G401 (cell line): ENCODE results near the gene RNF183. TPM values are rescaled to one million over a fixed set of nuclear protein-coding genes. Genes with fewer than 3 reads are reported as not detected.
A peak's percentile ranks its signal among the peaks of the same experiment; 100 is the strongest.
"Not testable (repeated sequence)": the region's sequence is repeated elsewhere in the genome, so short reads cannot be mapped to it uniquely, and the experiment has no call there.

Source experiments
- DNase-seq: peaks from one replicate; pipeline ENCODE4 v3.0.0-alpha.2; 2015; ENCODE audit warnings: low spot score
- in situ Hi-C: cut with HindIII; loops from 2 replicates; pipeline ENCODE4 v1.10.0; 2016; ENCODE audit warnings: low sequenced_read_pairs, mixed read lengths
- total RNA-seq: library from RNA; depleted of rRNA; stranded (reverse); fragments of >200 nt; shearing (Covaris generic); gene quantifications from 2 replicates; pipeline ENCODE4 v1.2.3, GENCODE V29; 2014

RNF183 gene
- total RNA-seq, 1 experiment from 2014 or later = not detected

DNA sequence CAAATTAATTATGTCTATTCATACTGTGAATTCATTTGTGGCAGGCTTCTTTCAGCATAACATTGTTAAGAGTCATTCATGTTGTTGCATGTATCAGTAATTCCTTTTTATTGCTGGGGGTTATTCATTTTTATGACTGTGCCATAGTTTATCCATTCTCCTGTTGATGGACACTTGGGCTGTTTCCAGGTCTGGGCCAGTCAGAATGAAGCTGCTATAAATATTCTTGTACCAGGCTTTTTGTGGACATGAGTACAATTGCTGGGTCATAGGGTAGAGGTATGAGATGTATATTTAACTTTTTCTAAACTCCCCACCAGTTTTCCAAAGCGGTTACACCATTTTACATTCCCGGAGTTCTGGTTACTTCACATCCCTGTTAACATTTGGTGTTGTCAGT lies 14.1 kb downstream of the RNF183 start:
- in situ Hi-C loops = no loop called here
- DNase-seq = no peak

DNA sequence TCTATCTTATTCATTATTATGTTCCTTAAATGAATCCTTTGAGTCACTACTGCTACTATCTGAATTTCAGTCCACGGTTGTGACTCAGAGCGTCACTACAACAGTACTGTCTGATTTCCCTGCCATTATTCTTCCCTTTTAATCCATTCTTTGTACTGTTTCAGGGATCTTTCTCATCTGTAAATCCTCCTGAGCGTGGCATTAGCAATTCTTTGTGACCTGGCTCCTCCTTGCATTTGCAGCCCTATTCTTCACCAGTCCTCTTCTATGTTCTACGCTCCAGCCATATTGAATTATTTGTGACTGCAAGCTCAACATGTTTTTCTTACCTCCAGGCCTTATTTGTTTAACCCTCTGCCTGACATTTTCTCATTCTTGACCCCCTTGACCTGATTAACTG lies 21.8 kb downstream of the RNF183 start:
- DNase-seq = no peak
- in situ Hi-C loops = no loop called here

DNA sequence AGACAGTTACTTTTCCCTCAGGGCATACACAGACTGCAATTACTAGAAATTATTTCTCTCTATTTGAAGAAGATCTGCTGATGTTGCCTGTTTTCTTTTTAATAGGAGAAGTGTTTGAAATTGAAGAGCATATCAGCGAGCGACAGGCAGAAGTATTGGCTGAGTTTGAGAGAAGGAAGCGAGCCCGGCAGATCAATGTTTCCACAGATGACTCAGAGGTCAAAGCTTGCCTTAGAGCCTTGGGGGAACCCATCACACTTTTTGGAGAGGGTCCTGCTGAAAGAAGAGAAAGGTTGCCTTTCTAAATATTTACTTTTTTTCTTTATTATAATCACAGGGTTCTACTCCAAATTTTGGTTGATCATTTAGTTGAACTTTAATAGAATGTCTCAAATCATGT lies 24.3 kb downstream of the RNF183 start:
- DNase-seq = no peak
- in situ Hi-C loops = no loop called here

DNA sequence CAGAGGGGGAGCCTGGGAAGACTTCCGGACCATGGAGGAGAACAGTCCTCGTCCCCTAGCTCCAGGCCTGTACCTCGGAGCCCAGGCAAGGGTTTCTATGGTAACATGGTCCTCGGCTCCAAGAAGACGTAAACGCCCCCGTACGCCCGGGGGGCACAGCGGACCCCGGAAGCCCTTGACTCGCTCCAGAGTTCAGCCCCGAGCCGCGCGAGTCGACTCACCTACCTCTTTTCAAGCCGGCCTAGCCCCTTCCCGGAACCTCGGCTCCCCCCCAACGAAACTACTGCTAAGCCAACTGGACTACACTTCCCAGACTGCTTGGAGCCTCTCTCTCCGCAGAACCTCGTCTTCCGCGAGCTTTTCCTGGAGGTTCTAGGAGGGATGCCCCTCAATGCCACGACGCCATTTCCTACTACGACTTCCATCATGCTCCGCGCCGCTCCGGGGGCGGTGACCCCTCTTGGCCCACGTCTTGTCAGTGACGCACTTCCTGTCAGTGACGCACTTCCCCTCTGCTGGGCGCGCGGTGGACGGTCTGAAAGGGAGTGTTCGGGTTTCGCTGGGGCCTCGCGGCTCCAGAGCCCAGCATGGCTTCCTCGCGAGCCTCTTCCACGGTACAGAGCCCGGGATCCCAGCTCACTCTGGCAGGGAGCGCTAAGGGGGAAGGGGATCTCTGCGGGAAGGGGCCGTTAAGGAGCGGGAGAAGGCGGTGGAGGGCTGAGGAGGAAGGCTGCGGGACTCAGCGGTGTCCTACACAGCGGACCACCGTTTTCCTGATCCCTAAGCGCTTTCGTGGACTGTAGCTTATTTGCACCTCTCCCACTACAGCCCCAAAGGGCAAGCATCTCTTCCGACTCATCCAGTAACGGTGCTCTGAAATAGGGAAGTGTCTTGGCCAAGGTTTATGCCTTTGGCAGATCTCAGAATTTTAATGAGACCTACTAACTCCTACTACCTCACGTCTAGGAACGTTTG lies 27.7 kb downstream of the RNF183 start, which contains the start of the genes CDC26 and PRPF4:
Gene CDC26, minus strand, starts transcription at position 416 of the 975 bp plus-strand sequence. CDS start 3,065 bp downstream, outside the sequence.
Gene PRPF4, plus strand, starts transcription at position 502 of the 975 bp plus-strand sequence. Its CDS starts 86 bp downstream, at position 588.
- in situ Hi-C loops = no loop called here

DNA sequence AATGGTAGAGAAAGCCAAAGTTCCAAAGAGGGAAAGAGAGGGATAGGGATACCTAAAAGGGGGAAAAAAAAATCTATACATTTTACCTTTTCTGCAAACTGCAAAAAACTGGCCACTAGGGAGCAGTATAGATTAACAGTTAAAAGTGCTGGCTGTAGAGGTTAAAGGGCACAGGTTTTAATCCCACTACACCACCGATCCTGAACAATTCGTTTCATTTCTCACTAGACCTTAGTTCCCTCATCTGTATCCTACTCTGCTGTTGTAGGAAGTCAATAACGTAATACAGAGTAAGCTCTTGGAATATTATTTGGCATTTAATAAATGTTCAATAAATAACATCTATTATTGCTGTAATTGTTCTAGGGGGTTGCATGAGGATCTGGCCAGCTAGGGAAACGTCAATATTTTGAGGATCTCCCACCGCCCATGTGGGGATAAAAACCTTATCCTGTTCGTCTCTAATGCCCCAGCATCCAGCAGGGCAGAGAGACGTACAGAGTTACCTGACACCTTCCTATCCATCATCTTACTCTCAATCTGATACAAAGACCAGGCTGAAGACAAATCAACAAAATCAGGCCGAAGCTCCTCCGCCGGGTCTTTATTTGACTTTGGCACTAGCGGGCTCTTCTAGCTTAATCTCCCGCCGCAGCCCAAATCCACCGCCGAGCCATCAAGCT lies 28.6 kb downstream of the RNF183 start:
- peak; percentile 72 for DNase-seq
- in situ Hi-C loops = no loop called here

More for the DNA sequence above, 27.7 kb downstream of the RNF183 start, which contains the start of the genes CDC26 and PRPF4:
- peak; percentile 99 for DNase-seq

DNA sequence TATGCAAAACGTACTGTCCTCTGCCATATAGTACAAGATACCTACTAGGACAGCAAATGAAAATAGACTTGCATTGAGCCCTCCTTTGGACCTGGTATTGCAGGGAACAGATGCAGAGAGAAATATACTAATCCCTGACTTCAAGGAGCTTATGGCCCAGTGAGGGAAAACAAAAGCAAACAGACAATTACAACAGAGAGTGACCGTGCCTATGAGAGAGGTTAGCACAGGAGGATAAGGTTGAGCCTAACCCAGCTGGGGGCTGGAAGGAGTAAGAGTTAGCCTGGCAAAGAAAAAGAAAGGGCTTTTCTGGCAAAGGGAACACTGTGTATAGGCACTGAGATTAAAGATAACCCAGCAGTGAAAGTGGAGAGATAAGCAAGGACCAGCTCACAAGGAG lies 33.3 kb downstream of the RNF183 start:
- in situ Hi-C loops = no loop called here
- no peak for DNase-seq

DNA sequence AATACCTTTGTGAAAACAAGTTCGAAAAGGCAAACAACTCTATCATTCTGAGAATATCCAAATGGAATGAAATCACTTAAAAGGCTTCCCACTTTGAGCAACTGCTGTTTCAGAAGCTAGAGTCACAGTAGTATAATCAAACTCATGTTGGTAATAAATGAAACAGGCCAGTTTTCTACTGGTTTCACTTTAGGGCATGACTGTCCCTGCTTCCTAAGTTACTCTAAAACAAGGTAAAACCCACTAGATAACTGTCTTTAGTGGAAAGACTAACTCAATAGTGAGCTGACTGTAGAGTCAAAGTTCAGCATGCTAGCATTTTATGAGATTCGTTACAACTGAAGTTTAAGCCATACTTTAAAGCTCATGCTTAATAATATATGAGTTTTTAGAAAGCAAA lies 33.8 kb downstream of the RNF183 start:
- in situ Hi-C loops = no loop called here
- no peak for DNase-seq

DNA sequence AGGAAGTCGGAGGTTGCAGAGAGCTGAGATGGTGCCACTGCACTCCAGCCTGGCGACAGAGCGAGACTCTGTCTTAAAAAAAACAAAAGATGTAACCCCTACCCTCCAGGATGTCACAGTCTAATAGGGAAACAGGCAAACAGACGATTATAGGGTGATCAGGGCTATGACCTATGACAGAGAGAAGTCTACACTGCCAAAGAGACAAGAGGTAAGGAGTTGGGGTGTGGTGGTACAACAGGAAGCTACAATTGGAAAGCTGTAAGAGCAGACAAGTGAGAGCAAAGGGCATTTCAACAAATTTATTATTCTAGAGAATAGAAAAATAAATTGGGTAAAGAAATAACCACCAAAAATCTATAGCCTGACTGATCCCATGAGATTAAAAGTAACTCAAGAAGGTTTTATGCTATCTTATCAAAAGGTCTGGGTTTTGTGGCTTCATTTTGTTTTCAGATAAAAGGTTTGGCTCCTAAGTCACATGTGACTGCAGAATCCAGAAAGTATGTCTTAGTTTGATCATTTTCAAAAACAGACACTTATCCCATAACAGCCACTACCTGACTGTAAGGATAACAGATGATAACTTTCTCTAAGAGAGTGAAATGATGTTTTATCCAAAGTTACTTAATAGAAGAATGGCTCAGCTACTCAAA lies 35.1 kb downstream of the RNF183 start:
- no peak for DNase-seq
- in situ Hi-C loops = no loop called here

DNA sequence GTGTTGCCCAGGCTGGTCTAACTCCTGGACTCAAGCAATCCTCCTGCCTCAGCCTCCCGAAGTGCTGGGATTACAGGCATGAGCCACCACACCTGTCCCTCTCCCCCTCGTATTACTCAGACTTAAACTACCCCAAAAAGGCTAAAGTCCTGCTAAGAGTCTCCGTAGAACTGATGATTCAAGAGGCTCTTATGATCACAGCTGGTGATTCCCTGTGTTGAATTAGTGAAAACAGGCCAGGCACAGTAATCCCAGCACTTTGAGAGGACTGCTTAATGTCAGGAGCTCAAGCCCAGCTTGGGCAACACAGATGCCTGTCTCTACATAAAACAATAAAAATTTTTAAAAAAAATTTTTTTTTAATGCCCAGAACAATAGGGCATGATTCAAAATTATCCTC lies 37.0 kb downstream of the RNF183 start:
- in situ Hi-C loops = no loop called here
- no peak for DNase-seq

DNA sequence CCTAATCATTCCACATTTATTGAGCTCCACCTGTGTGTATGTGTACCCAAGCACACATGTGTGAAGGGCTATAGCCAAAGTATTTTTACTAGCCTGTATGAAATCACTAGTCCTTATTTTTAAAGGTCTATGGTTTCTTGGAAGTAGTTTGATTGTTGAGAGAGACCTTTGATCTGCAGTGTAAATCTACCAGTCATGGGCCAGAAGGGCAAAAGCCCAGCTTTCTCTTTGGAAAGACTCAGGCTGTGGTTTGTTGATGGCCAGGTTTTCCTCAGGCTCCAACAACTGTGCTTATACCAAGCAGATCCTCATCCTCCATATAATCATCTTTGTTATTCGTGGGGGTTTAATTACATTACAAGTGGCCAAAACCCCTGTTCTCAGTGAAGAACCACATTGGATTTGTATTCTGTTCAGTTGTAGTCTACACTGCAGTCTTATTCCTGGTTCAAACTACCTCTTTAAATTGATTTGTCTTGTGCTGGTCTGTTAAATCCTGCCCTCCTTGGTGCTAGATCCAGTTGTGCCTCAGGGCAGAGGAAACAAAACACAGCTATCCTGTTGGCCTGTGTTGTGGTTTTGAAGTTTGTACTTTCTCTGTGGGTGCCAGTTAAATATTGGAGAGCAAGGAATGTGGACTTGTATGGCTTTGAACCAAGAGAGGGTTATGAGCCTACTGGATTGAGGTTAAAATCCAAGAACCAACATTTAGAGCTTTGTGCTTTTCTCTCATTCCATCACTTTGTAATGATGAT lies 41.1 kb downstream of the RNF183 start:
- in situ Hi-C loops = no loop called here
- no peak for DNase-seq

DNA sequence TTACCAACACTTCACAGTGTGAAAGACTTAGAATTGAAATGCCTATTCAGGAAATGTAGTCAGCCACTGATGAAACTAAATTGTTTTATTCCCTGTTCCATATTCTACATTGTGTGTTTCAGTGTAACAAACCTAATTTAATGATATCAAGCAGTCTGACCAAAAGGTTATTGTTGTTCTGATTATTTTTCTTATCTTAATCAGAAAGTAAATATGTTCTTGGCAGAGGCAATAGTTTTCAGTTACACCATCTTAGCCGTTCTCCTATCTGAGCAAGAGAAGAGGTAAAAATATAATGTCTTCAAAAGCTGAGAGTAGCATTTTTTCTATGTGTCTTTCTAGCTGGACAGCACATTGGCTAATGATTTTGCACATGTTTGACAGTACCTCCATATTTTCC lies 44.9 kb downstream of the RNF183 start:
- in situ Hi-C loops = no loop called here
- no peak for DNase-seq

DNA sequence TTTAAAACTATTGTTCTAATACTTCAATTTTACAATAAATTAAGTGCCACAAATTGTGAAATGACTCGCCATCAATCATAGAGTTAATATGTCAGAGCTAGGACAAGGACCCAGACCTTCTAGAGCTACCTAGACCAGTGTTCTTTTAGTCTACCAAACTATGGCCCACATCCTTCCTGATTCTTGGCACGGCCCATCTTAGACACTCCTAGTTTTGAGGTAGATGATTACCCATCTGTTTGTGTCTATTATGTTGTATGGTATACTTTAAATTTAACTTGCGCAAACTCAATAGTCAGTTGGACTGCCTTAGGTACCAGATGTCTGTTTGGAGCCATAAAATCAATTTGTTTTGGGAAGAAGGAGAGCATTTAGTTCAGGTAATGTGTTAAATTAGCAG lies 45.3 kb downstream of the RNF183 start:
- in situ Hi-C loops = no loop called here

DNA sequence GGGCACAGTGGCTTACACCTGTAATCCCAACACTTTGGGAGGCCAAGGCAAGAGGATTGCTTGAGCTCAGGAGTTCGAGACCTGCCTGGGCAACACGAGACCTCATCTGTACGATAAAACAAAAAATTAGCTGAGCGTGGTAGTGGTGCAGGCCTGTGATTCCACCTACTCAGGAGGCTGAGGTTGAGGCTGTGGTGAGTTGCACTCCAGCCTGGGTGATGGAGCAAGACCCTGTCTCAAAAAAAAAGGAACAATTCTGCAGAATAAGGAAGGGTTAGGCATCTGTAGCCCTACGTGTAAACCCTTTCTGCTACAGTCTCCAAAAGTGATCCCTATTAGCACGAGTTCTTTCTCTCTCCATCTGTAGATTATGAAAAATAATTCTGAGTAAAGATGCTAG lies 47.7 kb downstream of the RNF183 start:
- in situ Hi-C loops = no loop called here
- no peak for DNase-seq

More for the DNA sequence above, 45.3 kb downstream of the RNF183 start:
- no peak for DNase-seq

DNA sequence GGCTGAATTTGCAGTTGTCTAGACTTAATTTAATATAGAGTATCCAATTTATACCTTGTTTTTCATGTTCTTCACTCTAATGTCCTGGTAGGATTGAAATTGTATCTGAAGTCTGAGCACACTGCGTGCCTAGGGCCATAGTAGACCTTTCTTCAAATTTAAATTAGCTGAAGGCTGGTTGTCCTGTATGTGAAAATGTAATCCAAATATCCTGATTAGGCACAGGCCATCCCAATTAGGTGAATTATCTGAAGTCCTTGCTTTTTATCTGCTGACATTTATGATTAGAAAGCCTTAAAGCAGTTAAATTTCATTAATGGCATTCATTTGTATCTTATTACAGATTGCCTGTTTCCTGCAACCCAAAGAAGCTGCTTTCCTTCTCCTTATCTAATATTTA lies 48.2 kb downstream of the RNF183 start:
- no peak for DNase-seq
- in situ Hi-C loops = no loop called here

DNA sequence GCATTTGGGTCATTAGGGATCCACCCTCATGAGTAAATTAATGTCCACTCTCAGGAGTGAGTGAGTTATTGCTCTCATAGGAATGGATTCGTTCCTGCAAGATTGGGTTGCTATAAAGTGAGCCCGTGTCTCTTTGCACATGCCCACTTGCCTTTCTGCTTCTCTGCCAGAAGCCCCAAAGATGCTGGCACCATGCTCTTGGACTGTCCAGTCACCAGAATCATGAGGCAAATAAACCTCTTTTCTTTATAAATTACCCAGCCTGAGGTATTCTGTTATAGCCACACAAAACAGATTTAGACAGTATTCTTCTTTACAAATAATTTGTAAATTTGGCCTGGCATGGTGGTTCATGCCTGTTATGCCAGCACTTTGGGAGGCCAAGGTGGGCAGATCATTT lies 52.4 kb downstream of the RNF183 start:
- in situ Hi-C loops = no loop called here
- no peak for DNase-seq

DNA sequence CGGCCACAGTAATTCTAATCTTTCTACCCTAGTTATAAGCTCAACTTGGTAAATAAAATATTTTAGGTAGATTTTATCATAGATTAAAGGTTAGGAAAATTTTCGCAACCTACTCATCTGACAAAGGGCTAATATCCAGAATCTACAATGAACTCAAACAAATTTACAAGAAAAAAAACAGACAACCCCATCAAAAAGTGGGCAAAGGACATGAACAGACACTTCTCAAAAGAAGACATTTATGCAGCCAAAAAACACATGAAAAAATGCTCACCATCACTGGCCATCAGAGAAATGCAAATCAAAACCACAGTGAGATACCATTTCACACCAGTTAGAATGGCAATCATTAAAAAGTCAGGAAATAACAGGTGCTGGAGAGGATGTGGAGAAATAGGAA lies 53.5 kb downstream of the RNF183 start:
- in situ Hi-C loops = not testable (repeated sequence)

DNA sequence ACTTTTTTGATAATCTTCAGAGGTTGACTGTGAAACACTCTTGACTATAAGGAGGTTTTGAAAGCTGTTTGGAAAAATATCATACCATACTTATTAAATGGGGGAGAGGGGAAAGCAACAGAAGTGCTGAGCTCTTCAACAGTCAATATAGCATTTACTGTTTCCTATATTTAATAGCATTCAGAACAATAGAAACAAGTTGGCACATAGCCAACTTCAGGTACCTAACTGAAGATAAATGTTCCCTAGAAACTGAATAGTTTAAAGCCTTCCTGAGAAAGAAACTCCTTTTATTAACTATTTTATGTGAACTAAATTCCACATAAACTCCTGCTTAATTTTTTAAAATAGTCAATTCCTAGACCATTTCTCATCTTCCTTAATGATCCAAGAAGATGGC lies 55.5 kb downstream of the RNF183 start:
- in situ Hi-C loops = no loop called here
- DNase-seq = no peak

More for the DNA sequence above, 53.5 kb downstream of the RNF183 start:
- not testable (repeated sequence) for DNase-seq
